Fibroblast of lung (primary cell): ENCODE measurements around the gene KRTAP9-9.

ENCODE experiments used
- EZH2 ChIP-seq: IDR thresholded peaks from 2 replicates; pipeline ENCODE4 v1.5.1; 2012; ENCODE audit warnings: low read length, control low read depth, mild to moderate bottlenecking; ENCODE audit errors: missing control alignments
- TF ChIP-seq, protein P1 (sequence below), 2 donors: IDR thresholded peaks in 1 of 2; conservative IDR thresholded peaks in 1 of 2; 1 replicate in 1 of 2; 2 replicates in 1 of 2; pipeline ENCODE4 v1.5.1; 2011 to 2012; ENCODE audit warnings: low read length in 2 of 2, control low read depth in 1 of 2, inconsistent platforms in 1 of 2, low read depth in 1 of 2, mild to moderate bottlenecking in 1 of 2

DNA sequence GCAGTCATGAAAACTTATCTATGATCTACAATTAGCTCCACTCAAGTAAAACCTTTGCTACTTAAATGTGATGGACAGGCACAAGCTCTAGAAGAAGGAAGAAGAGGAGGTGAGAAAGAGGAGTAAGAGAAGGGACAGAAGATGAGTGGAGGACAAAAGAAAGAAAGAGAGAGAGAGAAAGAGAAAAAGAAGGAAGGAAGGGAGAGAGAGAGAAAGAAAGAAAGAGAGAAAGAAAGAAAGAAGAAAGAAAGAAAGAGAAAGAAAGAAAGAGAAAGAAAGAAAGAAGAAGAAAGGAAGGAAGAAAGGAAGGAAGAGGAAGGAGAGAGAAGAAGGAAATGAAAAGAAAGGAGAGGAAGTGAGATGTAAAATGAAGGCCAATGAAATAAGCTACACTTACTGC, 25.1 kb upstream of the KRTAP9-9 start:
- TF ChIP-seq, protein P1, sequence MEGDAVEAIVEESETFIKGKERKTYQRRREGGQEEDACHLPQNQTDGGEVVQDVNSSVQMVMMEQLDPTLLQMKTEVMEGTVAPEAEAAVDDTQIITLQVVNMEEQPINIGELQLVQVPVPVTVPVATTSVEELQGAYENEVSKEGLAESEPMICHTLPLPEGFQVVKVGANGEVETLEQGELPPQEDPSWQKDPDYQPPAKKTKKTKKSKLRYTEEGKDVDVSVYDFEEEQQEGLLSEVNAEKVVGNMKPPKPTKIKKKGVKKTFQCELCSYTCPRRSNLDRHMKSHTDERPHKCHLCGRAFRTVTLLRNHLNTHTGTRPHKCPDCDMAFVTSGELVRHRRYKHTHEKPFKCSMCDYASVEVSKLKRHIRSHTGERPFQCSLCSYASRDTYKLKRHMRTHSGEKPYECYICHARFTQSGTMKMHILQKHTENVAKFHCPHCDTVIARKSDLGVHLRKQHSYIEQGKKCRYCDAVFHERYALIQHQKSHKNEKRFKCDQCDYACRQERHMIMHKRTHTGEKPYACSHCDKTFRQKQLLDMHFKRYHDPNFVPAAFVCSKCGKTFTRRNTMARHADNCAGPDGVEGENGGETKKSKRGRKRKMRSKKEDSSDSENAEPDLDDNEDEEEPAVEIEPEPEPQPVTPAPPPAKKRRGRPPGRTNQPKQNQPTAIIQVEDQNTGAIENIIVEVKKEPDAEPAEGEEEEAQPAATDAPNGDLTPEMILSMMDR (conservative IDR thresholded peaks at IDR 0.05 in 1 of 2, IDR thresholded peaks at IDR 0.05 in 1 of 2; ENCODE audit: low read depth in 1 of 2, low read length in 2 of 2) = no peak
- no peak for TF ChIP-seq EZH2
